ENCODE measurements around the gene DOCK3.
"Not testable (repeated sequence)": the region's sequence is repeated elsewhere in the genome, so short reads cannot be mapped to it uniquely, and the experiment has no call there.

Gene DOCK3

GRCh38 chr3:51242939-51243338 is 568.2 kb downstream of the DOCK3 start:
- no peak for DNase-seq (ENCODE audit: low spot score)

DNA sequence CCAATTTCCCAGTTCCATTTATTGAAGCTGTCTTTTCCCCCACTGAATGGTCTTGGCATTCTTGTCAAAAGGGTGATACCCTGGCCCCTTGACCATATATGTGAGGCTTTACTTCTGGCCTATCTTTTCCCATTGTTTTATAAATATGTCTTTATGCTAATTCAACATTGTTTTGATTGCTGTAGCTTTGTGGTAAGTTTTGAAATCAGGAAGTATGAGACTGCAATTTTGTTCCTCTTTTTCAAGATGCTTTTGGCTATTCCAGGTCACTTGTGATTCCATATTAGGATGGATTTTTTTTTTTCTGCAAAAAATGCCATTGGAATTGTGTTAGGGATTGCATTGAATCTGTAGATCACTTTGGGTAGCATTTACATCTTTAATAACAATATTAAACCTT is 569.2 kb downstream of the DOCK3 start:
- DNase-seq (ENCODE audit: low spot score), result no peak

DNA sequence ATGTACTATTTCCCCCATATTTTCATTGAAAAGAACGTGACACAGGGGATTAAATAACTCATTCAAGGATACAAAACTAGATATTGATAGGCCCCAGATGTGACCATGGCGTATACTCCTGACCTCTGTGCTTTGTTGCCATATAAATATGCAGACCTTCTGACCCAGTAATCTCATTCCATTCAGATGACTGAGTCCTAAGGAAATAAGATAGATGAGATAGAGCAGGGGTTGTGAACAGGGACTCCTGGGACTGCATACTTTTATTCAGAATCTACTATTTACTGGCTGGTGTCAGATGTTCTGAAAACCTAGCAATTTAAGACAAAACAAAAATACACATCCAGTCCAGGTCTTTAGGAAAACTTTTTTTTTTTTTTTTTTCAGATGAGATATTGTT is 571.1 kb downstream of the DOCK3 start:
- DNase-seq (ENCODE audit: low spot score), result no peak

GRCh38 chr3:51257870-51258269 is 583.1 kb downstream of the DOCK3 start:
- no peak for DNase-seq (ENCODE audit: low spot score)

DNA sequence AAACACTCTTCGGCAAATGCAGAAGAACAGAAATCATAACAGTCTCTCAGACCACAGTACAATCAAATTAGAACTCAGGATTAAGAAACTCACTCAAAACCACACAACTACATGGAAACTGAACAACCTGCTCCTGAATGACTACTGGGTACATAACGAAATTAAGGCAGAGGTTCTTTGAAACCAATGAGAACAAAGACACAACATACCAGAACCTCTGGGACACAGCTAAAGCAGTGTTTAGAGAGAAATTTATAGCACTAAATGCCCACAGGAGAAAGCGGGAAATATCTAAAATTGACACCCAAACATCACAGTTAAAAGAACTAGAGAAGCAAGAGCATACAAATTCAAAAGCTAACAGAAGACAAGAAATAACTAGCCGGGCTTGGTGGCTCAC is 589.4 kb downstream of the DOCK3 start:
- not testable (repeated sequence) for DNase-seq (ENCODE audit: low spot score)

DNA sequence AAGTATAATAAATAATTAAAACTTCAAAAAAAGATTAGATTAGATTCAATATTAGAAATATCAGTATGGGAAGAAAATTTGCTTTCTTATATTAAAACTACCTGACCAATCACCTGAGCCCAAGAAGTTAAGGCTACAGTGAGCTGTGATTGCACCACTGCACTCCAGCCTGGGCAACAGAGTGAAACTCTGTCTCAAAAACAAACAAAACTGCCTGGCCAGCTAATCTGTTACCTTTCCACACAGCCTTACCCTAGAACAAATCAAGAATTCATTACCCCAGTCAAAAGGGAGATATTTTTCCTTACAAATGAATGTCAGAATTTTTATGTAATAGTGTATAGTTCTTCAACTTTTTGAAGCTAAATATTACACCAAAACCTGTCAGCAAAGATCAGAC is 593.4 kb downstream of the DOCK3 start:
- DNase-seq (ENCODE audit: low spot score), result no peak

GRCh38 chr3:51269466-51269865 is 594.7 kb downstream of the DOCK3 start:
- no peak for DNase-seq (ENCODE audit: low spot score)

- DNase-seq (ENCODE audit: low spot score), result no peak
Observed at GRCh38 chr3:51270559-51270958, 595.8 kb downstream of the DOCK3 start.

GRCh38 chr3:51271172-51271571 is 596.4 kb downstream of the DOCK3 start:
- DNase-seq (ENCODE audit: low spot score), result no peak

DNA sequence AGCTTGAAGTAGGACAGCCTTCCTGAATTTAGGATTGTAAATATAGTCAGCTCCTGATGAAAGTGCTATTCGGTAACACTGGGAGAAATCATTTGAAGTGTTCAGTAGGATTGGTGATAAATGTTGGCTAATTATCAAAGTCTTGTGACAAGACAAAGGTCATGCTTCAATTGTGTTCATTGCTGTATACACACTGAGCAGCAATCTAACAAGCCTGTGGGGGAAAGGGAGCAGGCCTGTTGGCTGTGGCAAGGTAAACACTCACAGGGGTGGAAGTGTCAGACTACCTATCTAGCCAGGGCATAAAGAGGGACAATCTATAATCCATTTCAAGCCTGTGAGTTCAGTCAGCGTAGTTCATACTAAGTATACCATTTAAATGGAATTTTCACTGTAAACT is 599.3 kb downstream of the DOCK3 start:
- no peak for DNase-seq (ENCODE audit: low spot score)

GRCh38 chr3:51275111-51275805 is 600.5 kb downstream of the DOCK3 start:
- peak; percentile 83 for DNase-seq (ENCODE audit: low spot score)

DNA sequence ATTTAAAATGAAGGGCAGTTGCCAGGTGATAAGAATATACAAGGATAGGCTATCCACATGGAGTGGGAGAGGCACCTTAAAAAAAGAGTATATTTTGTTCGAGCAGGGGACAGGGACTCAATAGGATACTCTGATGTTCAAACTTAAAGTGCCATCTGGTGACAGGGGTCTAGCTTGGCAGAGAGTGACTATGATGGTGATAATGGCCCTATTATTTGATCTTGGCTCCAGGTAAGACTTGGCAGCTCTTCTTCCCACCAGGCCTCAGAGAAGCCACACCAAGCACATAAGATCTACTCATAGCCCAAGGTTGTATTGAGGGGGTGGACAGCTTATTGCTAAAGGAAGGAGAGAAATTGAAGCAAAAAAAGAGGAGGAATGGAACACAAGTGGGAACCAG is 601.3 kb downstream of the DOCK3 start:
- DNase-seq (ENCODE audit: low spot score), result peak; percentile 38

DNA sequence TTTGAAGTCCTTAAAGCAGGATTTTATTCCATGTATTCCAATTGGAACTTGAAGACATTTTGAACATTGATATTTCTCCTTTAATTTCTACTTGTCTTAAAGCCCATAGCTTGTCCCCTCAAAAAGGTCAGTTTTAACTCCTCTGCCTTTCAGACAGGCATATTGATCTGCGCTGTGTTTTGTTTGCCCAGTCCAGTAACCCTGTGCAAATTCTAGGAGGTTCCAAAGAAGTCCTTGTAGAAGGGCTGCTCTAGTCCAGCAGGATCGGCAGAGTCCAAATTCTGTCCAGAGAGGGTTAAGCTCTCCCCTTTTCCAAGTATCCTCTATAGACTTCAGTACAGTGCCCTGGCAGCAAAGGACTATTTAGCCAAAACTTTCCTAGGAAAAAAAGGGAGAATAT is 604.7 kb downstream of the DOCK3 start:
- DNase-seq (ENCODE audit: low spot score), result no peak

GRCh38 chr3:51280176-51280575 is 605.4 kb downstream of the DOCK3 start:
- DNase-seq (ENCODE audit: low spot score), result peak; percentile 90

GRCh38 chr3:51282931-51283330 is 608.2 kb downstream of the DOCK3 start:
- no peak for DNase-seq (ENCODE audit: low spot score)

GRCh38 chr3:51283421-51283820 is 608.7 kb downstream of the DOCK3 start:
- no peak for DNase-seq (ENCODE audit: low spot score)

DNA sequence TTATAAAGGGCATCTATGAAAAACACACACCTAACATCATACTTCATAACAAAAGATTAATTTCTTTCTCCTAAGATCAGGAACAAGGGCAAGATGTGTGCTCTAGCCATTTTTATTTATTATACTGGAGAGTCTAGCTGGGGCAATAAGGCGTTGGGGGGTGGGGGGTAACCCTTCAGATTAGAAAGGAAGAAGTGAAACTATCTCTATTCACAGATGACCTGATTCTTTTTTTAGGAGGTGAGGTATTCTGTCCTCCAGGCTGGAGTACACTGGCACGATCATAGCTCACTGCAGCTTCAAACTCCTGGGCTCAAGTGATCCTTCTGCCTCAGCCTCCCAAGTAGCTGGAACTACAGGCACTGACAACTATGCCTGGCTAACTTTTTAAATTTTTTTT is 620.9 kb downstream of the DOCK3 start:
- DNase-seq (ENCODE audit: low spot score), result no peak

- no peak for DNase-seq (ENCODE audit: low spot score)
Observed at GRCh38 chr3:51297333-51297732, 622.6 kb downstream of the DOCK3 start.

- DNase-seq (ENCODE audit: low spot score), result no peak
Observed at GRCh38 chr3:51304230-51304629, 629.5 kb downstream of the DOCK3 start.

GRCh38 chr3:51306093-51306492 is 631.4 kb downstream of the DOCK3 start:
- no peak for DNase-seq (ENCODE audit: low spot score)

- DNase-seq (ENCODE audit: low spot score), result no peak
Observed at GRCh38 chr3:51307458-51307857, 632.7 kb downstream of the DOCK3 start.

GRCh38 chr3:51307945-51308607 is 633.3 kb downstream of the DOCK3 start:
- not testable (repeated sequence) for DNase-seq (ENCODE audit: low spot score)

DNA sequence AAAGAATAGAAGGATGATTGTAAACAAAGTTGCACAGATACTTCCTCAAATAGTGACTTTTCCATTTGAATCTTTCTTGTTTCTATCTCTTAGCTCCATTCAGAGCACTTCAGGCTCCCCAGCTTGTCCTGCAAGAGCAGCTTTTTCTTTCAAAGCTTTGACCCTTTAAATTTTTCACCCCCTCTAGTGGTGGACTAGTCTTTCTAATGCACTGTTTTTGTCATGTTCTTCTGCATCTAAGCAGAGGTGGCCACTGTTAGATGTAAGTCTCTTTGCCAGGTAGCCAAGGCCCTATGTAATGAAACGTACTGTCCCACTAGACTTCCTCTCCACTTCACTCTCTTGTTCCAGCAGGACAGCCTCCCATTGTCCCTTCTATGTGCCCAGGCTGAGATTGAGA is 636.3 kb downstream of the DOCK3 start:
- peak; percentile 17 for DNase-seq (ENCODE audit: low spot score)

GRCh38 chr3:51328206-51328605 is 653.5 kb downstream of the DOCK3 start:
- DNase-seq (ENCODE audit: low spot score), result no peak
